SK-N-SH treated with all-trans-retinoic acid at 6 μM for 48 hours (cell line): ENCODE measurements around the gene RGMA.
A peak's percentile ranks its signal among the peaks of the same experiment; 100 is the strongest.

ENCODE experiments used
- ATAC-seq: fragments of 200-7000 bp; cut with Tn5 transposase; 3 replicates; pipeline ENCODE4 v1.9.1; 2020; ENCODE audit warnings: mild to moderate bottlenecking, moderate library complexity
- ARNTL ChIP-seq: fragments of 450-650 bp; formaldehyde crosslinking; IDR thresholded peaks from 2 replicates; pipeline ENCODE4 v1.5.0; 2020; ENCODE audit warnings: low read depth, mild to moderate bottlenecking, moderate library complexity, borderline replicate concordance
- ESRRG ChIP-seq: fragments of 250-450 bp; sonication (Bioruptor Pico); IDR thresholded peaks from 2 replicates; pipeline ENCODE4 v1.6.1; 2021; ENCODE audit warnings: mild to moderate bottlenecking
- GLIS3 ChIP-seq: fragments of 250-450 bp; sonication (Bioruptor Pico); IDR thresholded peaks from 2 replicates; pipeline ENCODE4 v1.5.0; 2020; ENCODE audit warnings: mild to moderate bottlenecking, moderate library complexity
- OSR1 ChIP-seq: fragments of 250-450 bp; sonication (Bioruptor Pico); IDR thresholded peaks from 2 replicates; pipeline ENCODE4 v1.8.0; 2022; ENCODE audit warnings: moderate library complexity, mild to moderate bottlenecking, inconsistent platforms
- PPARA ChIP-seq: fragments of 250-450 bp; sonication (Bioruptor Pico); IDR thresholded peaks from 2 replicates; pipeline ENCODE4 v1.5.0; 2020; ENCODE audit warnings: mild to moderate bottlenecking, borderline replicate concordance
- RARB ChIP-seq: fragments of 250-450 bp; sonication (Bioruptor Pico); IDR thresholded peaks from 2 replicates; pipeline ENCODE4 v1.8.0; 2021; ENCODE audit warnings: mild to moderate bottlenecking, moderate library complexity
- SNAI2 ChIP-seq: fragments of 250-450 bp; sonication (Bioruptor Pico); IDR thresholded peaks from 2 replicates; pipeline ENCODE4 v1.5.0; 2020; ENCODE audit warnings: mild to moderate bottlenecking, moderate library complexity
- TCF4 ChIP-seq: fragments of 250-450 bp; sonication (Bioruptor Pico); IDR thresholded peaks from 2 replicates; pipeline ENCODE4 v1.8.0; 2021; ENCODE audit warnings: mild to moderate bottlenecking, moderate library complexity, borderline replicate concordance
- TOX ChIP-seq: fragments of 250-450 bp; sonication (Bioruptor Pico); IDR thresholded peaks from 2 replicates; pipeline ENCODE4 v1.8.0; 2021; ENCODE audit warnings: mild to moderate bottlenecking, moderate library complexity, borderline replicate concordance
- ZC3H10 ChIP-seq: fragments of 250-450 bp; sonication (Bioruptor Pico); IDR thresholded peaks from 2 replicates; pipeline ENCODE4 v1.5.1; 2021; ENCODE audit warnings: mild to moderate bottlenecking, moderate library complexity
- ZFP30 ChIP-seq: fragments of 450-650 bp; formaldehyde crosslinking; IDR thresholded peaks from 2 replicates; pipeline ENCODE4 v1.5.0; 2022; ENCODE audit warnings: mild to moderate bottlenecking, moderate library complexity
- ZNF565 ChIP-seq: fragments of 450-650 bp; formaldehyde crosslinking; conservative IDR thresholded peaks from 2 replicates; pipeline ENCODE4 v1.5.0; 2020; ENCODE audit warnings: low read depth, mild to moderate bottlenecking, moderate library complexity
- ZNF8 ChIP-seq: fragments of 450-650 bp; formaldehyde crosslinking; IDR thresholded peaks from 2 replicates; pipeline ENCODE4 v1.5.0; 2020; ENCODE audit warnings: mild to moderate bottlenecking, moderate library complexity
- TF ChIP-seq, protein P1 (sequence below): fragments of 250-450 bp; sonication (Bioruptor Pico); IDR thresholded peaks from 2 replicates; pipeline ENCODE4 v1.5.1; 2021; ENCODE audit warnings: mild to moderate bottlenecking, moderate library complexity
- TF ChIP-seq, protein P2 (sequence below): fragments of 250-450 bp; sonication (Bioruptor Pico); IDR thresholded peaks from 2 replicates; pipeline ENCODE4 v1.5.0; 2020; ENCODE audit warnings: mild to moderate bottlenecking, moderate library complexity
- TF ChIP-seq, protein P3 (sequence below): fragments of 250-450 bp; sonication (Bioruptor Pico); IDR thresholded peaks from 2 replicates; pipeline ENCODE4 v1.8.0; 2020; ENCODE audit warnings: mild to moderate bottlenecking, moderate library complexity, borderline replicate concordance
- TF ChIP-seq, protein P4 (sequence below): fragments of 250-450 bp; sonication (Bioruptor Pico); IDR thresholded peaks from 2 replicates; pipeline ENCODE4 v1.8.0; 2021; ENCODE audit warnings: low read depth, mild to moderate bottlenecking, moderate library complexity, borderline replicate concordance
- TF ChIP-seq, protein P5 (sequence below): fragments of 250-450 bp; sonication (Bioruptor Pico); IDR thresholded peaks from 2 replicates; pipeline ENCODE4 v1.5.1; 2020; ENCODE audit warnings: low read depth, mild to moderate bottlenecking, moderate library complexity

Gene RGMA, protein sequence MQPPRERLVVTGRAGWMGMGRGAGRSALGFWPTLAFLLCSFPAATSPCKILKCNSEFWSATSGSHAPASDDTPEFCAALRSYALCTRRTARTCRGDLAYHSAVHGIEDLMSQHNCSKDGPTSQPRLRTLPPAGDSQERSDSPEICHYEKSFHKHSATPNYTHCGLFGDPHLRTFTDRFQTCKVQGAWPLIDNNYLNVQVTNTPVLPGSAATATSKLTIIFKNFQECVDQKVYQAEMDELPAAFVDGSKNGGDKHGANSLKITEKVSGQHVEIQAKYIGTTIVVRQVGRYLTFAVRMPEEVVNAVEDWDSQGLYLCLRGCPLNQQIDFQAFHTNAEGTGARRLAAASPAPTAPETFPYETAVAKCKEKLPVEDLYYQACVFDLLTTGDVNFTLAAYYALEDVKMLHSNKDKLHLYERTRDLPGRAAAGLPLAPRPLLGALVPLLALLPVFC

DNA sequence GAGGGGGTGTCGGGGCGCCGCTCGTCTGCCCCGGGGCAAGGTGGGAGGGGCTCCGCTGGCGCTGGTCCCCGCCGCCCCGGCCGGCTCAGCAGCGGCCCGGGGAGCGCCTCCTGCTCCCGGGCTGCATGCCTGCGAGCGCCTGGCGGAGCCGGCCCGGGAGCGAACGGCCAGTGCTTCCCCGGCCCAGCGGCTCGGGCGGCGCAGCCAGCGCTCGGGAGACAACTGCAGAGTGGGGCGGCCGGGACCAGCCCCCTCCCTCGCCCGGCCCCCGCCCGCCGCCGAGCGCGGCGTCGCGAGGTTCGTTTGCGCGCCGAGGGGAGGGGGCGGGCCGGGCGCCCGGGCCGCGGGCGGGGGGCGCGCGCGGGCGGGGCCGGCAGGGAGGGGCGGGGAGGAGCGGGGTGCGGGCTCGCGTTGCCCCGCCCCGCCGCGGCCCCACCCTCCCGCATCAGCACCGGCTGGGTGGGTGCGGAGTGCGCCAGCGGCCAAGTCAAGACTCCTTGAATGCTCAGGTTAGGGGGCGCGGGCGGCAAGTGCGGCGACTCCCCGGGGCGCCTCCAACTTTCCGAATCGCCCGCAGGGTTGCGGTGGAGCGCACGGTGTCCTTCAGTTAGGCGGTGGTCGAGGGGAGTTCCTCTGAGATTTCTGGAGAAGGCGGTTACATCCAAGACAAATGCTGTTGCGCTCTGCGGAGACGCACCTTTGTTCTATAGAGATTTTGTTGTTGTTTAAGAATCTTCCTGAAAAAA lies at the start of gene RGMA:
Gene RGMA (minus strand): TSS at position 231 of the 746 bp plus-strand sequence. CDS start 279 bp downstream, outside the sequence.
- TF ChIP-seq ARNTL (CRISPR knock-in tag) (no peak), ZNF8 (CRISPR knock-in tag) (no peak), ZNF565 (CRISPR knock-in tag) (no peak), ZFP30 (CRISPR knock-in tag) (no peak), PPARA (CRISPR knock-in tag) (no peak), ZC3H10 (CRISPR knock-in tag) (no peak), TCF4 (CRISPR knock-in tag) (no peak), RARB (no peak), TOX (no peak), OSR1 (CRISPR knock-in tag) (no peak), ESRRG (CRISPR knock-in tag) (no peak), SNAI2 (CRISPR knock-in tag) (no peak), GLIS3 (CRISPR knock-in tag) (no peak)
- TF ChIP-seq, protein P1, sequence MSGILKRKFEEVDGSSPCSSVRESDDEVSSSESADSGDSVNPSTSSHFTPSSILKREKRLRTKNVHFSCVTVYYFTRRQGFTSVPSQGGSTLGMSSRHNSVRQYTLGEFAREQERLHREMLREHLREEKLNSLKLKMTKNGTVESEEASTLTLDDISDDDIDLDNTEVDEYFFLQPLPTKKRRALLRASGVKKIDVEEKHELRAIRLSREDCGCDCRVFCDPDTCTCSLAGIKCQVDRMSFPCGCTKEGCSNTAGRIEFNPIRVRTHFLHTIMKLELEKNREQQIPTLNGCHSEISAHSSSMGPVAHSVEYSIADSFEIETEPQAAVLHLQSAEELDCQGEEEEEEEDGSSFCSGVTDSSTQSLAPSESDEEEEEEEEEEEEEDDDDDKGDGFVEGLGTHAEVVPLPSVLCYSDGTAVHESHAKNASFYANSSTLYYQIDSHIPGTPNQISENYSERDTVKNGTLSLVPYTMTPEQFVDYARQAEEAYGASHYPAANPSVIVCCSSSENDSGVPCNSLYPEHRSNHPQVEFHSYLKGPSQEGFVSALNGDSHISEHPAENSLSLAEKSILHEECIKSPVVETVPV (CRISPR knock-in tag) = no peak
- TF ChIP-seq, protein P2, sequence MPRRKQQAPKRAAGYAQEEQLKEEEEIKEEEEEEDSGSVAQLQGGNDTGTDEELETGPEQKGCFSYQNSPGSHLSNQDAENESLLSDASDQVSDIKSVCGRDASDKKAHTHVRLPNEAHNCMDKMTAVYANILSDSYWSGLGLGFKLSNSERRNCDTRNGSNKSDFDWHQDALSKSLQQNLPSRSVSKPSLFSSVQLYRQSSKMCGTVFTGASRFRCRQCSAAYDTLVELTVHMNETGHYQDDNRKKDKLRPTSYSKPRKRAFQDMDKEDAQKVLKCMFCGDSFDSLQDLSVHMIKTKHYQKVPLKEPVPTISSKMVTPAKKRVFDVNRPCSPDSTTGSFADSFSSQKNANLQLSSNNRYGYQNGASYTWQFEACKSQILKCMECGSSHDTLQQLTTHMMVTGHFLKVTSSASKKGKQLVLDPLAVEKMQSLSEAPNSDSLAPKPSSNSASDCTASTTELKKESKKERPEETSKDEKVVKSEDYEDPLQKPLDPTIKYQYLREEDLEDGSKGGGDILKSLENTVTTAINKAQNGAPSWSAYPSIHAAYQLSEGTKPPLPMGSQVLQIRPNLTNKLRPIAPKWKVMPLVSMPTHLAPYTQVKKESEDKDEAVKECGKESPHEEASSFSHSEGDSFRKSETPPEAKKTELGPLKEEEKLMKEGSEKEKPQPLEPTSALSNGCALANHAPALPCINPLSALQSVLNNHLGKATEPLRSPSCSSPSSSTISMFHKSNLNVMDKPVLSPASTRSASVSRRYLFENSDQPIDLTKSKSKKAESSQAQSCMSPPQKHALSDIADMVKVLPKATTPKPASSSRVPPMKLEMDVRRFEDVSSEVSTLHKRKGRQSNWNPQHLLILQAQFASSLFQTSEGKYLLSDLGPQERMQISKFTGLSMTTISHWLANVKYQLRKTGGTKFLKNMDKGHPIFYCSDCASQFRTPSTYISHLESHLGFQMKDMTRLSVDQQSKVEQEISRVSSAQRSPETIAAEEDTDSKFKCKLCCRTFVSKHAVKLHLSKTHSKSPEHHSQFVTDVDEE = no peak
- TF ChIP-seq, protein P3, sequence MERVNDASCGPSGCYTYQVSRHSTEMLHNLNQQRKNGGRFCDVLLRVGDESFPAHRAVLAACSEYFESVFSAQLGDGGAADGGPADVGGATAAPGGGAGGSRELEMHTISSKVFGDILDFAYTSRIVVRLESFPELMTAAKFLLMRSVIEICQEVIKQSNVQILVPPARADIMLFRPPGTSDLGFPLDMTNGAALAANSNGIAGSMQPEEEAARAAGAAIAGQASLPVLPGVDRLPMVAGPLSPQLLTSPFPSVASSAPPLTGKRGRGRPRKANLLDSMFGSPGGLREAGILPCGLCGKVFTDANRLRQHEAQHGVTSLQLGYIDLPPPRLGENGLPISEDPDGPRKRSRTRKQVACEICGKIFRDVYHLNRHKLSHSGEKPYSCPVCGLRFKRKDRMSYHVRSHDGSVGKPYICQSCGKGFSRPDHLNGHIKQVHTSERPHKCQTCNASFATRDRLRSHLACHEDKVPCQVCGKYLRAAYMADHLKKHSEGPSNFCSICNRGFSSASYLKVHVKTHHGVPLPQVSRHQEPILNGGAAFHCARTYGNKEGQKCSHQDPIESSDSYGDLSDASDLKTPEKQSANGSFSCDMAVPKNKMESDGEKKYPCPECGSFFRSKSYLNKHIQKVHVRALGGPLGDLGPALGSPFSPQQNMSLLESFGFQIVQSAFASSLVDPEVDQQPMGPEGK (CRISPR knock-in tag) = no peak
- TF ChIP-seq, protein P4, sequence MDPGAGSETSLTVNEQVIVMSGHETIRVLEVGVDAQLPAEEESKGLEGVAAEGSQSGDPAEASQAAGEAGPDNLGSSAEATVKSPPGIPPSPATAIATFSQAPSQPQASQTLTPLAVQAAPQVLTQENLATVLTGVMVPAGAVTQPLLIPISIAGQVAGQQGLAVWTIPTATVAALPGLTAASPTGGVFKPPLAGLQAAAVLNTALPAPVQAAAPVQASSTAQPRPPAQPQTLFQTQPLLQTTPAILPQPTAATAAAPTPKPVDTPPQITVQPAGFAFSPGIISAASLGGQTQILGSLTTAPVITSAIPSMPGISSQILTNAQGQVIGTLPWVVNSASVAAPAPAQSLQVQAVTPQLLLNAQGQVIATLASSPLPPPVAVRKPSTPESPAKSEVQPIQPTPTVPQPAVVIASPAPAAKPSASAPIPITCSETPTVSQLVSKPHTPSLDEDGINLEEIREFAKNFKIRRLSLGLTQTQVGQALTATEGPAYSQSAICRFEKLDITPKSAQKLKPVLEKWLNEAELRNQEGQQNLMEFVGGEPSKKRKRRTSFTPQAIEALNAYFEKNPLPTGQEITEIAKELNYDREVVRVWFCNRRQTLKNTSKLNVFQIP (CRISPR knock-in tag) = no peak
- TF ChIP-seq, protein P5, sequence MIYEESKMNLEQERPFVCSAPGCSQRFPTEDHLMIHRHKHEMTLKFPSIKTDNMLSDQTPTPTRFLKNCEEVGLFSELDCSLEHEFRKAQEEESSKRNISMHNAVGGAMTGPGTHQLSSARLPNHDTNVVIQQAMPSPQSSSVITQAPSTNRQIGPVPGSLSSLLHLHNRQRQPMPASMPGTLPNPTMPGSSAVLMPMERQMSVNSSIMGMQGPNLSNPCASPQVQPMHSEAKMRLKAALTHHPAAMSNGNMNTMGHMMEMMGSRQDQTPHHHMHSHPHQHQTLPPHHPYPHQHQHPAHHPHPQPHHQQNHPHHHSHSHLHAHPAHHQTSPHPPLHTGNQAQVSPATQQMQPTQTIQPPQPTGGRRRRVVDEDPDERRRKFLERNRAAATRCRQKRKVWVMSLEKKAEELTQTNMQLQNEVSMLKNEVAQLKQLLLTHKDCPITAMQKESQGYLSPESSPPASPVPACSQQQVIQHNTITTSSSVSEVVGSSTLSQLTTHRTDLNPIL = no peak
- ATAC-seq = peak; percentile 40

DNA sequence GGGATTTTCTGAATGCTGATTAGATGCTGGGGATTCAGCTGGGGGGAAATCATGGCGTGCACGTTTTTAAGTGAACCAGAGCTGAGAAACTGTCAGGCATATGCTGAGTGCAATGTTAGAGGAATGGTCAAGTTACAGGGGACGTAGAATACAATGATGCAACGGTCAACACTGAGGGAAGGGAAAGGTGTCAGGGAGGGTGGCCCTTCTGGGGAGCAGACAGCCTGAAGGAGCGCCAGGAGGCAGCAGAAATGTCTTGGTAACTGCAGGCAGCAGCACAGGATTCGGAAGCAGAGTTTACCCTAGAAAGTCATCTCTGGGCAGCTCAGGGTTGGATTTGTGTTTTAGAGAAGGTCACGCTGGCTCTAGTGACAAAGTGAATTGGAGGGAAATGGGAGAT lies 47.6 kb upstream of the RGMA start:
- no peak for TF ChIP-seq ESRRG (CRISPR knock-in tag)
- TF ChIP-seq SNAI2 (CRISPR knock-in tag) = no peak
- no peak for TF ChIP-seq TCF4 (CRISPR knock-in tag)
- TF ChIP-seq, protein P4 (CRISPR knock-in tag) = no peak
- no peak for TF ChIP-seq RARB
- TF ChIP-seq OSR1 (CRISPR knock-in tag) = no peak
- TF ChIP-seq, protein P1 (CRISPR knock-in tag) = no peak
- TF ChIP-seq, all 23 proteins: peak for 0
- no peak for ATAC-seq
